ENCODE measurements around the gene PFDN1. TPM values are rescaled to one million over a fixed set of nuclear protein-coding genes. Genes with fewer than 3 reads are reported as not detected.

The PFDN1 gene
- total and polyA plus RNA-seq, 7 donors, result 35.9 to 115 (median 55.0) TPM

DNA sequence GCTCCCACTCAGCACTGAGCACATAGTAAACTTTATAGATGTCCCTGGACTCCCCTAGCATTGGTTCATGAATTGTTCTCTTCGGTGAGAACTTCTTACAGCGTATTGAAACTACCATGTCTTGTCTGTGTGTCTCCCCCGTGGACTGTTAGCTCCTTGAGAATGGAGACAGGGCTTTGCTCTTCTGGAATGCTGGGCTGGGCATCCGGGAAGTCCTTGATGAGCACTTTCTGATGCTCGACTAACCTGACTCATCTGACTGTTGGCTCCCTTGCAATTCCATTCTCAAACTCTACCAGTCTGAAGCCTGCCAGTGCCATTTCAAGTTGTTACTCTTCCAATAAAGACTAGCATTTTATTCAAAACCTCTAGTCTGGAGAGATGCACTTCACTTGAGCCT lies 15.0 kb upstream of the PFDN1 start:
- no peaks in the 10 kb centered on the region for H3K36me3 ChIP-seq (ENCODE audit: insufficient read depth in 1 of 2, low read depth in 1 of 2)
- H3K27me3 ChIP-seq (ENCODE audit: insufficient read depth in 3 of 3, low read length in 2 of 3), result no peaks in the 10 kb centered on the region
- TF ChIP-seq, protein P1, sequence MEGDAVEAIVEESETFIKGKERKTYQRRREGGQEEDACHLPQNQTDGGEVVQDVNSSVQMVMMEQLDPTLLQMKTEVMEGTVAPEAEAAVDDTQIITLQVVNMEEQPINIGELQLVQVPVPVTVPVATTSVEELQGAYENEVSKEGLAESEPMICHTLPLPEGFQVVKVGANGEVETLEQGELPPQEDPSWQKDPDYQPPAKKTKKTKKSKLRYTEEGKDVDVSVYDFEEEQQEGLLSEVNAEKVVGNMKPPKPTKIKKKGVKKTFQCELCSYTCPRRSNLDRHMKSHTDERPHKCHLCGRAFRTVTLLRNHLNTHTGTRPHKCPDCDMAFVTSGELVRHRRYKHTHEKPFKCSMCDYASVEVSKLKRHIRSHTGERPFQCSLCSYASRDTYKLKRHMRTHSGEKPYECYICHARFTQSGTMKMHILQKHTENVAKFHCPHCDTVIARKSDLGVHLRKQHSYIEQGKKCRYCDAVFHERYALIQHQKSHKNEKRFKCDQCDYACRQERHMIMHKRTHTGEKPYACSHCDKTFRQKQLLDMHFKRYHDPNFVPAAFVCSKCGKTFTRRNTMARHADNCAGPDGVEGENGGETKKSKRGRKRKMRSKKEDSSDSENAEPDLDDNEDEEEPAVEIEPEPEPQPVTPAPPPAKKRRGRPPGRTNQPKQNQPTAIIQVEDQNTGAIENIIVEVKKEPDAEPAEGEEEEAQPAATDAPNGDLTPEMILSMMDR (IDR thresholded peaks at IDR 0.05), result no peak
- no peak overlapping the region for H3K4me3 ChIP-seq
- ATAC-seq (no peak), DNase-seq (no peak)
- no peaks in the 10 kb centered on the region for H3K9me3 ChIP-seq
- intact Hi-C loops (cut with DNase I), result no loop called here
- WGBS, 3 donors, result 64 to 79% (median 68%) methylated on average over 5 of the region's 5 CpGs
- peaks cover 25% of the 10 kb centered on the region for H3K4me1 ChIP-seq
- H3K27ac ChIP-seq, result no peak overlapping the region

DNA sequence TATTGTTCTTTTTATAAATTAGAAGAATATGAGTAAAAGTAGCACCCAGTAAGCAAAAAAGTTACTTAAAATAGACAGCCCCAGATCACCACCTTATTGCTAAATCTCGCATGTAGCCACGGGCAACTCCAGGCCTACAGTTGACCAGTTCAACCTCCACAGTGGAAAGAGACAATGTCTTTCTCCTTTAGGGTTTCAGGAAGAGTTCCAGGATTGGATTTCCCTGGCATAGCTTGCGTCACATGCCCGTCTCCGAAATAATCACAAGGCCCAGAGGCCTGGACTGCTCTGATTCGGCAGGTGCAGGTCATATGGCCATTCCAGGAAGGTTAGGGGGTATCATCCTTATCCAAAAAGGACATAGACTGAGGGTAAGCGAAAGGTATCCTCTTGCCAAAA lies 9.9 kb upstream of the PFDN1 start:
- Histone ChIP-seq H3K27ac (peak overlapping the region; percentile 76), H3K36me3 (ENCODE audit: insufficient read depth in 1 of 2, low read depth in 1 of 2) (no peaks in the 10 kb centered on the region), H3K9me3 (no peaks in the 10 kb centered on the region), H3K4me3 (no peak overlapping the region), H3K4me1 (peaks cover 34% of the 10 kb centered on the region), H3K27me3 (ENCODE audit: insufficient read depth in 3 of 3, low read length in 2 of 3) (no peaks in the 10 kb centered on the region)
- intact Hi-C loops (cut with DNase I), result no loop called here
- ATAC-seq, result peak; percentile 48 to 56 (median 54)
- DNase-seq, result no peak
- TF ChIP-seq, protein P1 (IDR thresholded peaks at IDR 0.05), result no peak
- WGBS, 3 donors, result 40 to 49% (median 44%) methylated on average over 7 of the region's 7 CpGs

DNA sequence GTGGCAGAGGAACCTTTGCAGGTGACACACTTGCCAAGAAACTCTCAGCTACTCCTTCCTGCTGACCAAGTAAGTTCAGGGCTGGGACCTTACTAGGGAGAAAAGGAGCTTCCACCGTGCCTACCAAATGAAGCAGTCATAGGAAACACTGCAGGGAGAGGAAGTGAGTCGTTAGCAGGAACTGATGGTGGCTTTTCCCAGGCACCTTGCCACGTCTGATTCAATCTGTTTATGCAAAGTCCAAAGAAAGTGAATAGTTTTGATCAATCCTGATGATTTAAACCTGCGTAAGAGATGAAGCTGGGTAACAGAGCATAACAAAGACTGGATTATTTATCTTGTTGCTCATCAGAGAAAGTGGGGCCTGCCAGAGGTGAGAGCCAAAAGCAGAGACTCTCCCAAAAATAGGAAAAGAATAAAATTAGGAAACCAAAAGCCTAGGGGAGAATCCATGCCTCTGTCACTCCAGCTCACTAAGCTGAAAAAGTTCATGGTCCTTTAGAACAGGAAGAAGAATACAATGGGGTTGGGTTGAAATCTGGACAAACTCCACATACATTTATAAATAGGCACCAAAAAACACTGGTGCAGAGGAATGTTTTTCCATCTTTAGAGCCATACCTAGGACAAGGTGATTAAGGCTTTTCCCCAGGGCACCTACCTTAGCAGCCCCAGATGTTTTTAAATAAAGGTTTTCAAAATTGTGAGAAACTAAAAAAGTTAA lies 9.3 kb upstream of the PFDN1 start:
- no peaks in the 10 kb centered on the region for H3K9me3 ChIP-seq
- no peaks in the 10 kb centered on the region for H3K36me3 ChIP-seq (ENCODE audit: insufficient read depth in 1 of 2, low read depth in 1 of 2)
- no peaks in the 10 kb centered on the region for H3K27me3 ChIP-seq (ENCODE audit: insufficient read depth in 3 of 3, low read length in 2 of 3)
- DNase-seq (no peak), ATAC-seq (peak; percentile 53 to 79 (median 70))
- TF ChIP-seq, protein P1 (IDR thresholded peaks at IDR 0.05), result no peak
- 33 to 36% (median 34%) methylated on average over 4 of the region's 4 CpGs for WGBS, 3 donors
- intact Hi-C loops (cut with DNase I), result no loop called here
- peaks cover 34% of the 10 kb centered on the region for H3K4me1 ChIP-seq
- H3K27ac ChIP-seq, result peak overlapping the region; percentile 76
- H3K4me3 ChIP-seq, result no peak overlapping the region

DNA sequence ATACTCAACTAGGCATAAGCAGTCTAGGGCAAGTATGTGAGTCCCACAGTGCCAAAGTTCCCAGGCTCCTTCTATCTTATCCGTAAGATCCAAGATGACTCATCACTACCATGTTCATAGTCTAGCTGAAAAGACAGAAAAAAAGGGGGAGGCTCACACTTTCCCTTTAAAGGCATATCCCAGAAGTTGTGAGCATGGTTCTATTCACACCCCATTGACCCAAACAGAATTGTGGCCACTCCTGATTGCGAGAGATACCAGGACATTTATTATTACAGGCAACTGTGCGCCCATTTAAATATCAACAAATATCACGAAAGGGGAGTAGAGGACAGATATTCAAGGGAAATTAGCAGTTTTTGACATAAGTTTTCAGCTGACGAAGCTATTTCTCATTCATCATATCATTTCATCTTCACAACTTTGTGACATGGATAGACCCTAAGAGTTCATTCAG lies 8.1 kb upstream of the PFDN1 start:
- TF ChIP-seq, protein P1 (IDR thresholded peaks at IDR 0.05), result no peak
- Histone ChIP-seq H3K9me3 (no peaks in the 10 kb centered on the region), H3K27me3 (ENCODE audit: insufficient read depth in 3 of 3, low read length in 2 of 3) (no peaks in the 10 kb centered on the region), H3K4me3 (no peak overlapping the region), H3K4me1 (peaks cover 34% of the 10 kb centered on the region), H3K27ac (peak overlapping the region; percentile 76), H3K36me3 (ENCODE audit: insufficient read depth in 1 of 2, low read depth in 1 of 2) (no peaks in the 10 kb centered on the region)
- intact Hi-C loops (cut with DNase I), result no loop called here
- ATAC-seq (peak; percentile 50 to 78 (median 68)), DNase-seq (no peak)
- WGBS, 3 donors, result 80 to 83% (median 80%) methylated on average over 5 of the region's 5 CpGs

DNA sequence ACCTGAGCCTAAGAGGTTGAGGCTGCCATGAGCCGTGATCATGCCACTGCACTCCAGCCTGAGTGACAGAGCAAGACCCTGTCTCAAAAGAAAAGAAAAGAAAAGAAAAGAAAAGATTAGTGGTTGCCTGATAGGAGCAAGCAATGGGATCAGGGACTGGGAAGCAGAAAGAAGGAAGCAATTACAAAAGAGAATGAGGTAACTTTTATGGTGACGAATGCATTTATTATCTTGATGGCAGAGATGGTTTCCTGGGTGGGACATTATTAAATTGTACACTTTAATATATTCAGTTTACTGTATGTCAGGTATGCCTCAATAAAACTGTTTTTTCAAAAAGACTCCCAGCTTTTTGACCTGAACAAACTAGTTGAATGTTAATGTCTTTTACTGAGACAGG lies 7.5 kb upstream of the PFDN1 start:
- H3K4me1 ChIP-seq, result peaks cover 34% of the 10 kb centered on the region
- peak overlapping the region; percentile 76 for H3K27ac ChIP-seq
- 74 to 76% (median 75%) methylated on average over 2 of the region's 2 CpGs for WGBS, 3 donors
- TF ChIP-seq, protein P1 (IDR thresholded peaks at IDR 0.05), result no peak
- H3K9me3 ChIP-seq, result no peaks in the 10 kb centered on the region
- ATAC-seq (no peak), DNase-seq (no peak)
- no peaks in the 10 kb centered on the region for H3K36me3 ChIP-seq (ENCODE audit: insufficient read depth in 1 of 2, low read depth in 1 of 2)
- no peak overlapping the region for H3K4me3 ChIP-seq
- H3K27me3 ChIP-seq (ENCODE audit: insufficient read depth in 3 of 3, low read length in 2 of 3), result no peaks in the 10 kb centered on the region
- intact Hi-C loops (cut with DNase I), result no loop called here
